Neural cell (in vitro differentiated cells): ENCODE data around the gene PARD3B. TPM values are rescaled to one million over a fixed set of nuclear protein-coding genes. Genes with fewer than 3 reads are reported as not detected.

Experiments used
- H2AFZ ChIP-seq: fragments of 200-600, 300-800 bp; sonication (generic), shearing (Covaris generic); 2 replicates; pipeline ENCODE4 v1.6.0; 2014; ENCODE audit warnings: low read depth, mild to moderate bottlenecking, antibody characterized with exemption, low read length, moderate library complexity
- H3F3A ChIP-seq: fragments of 200-600 bp; shearing (Covaris generic); 2 replicates; pipeline ENCODE4 v1.6.1; 2016; ENCODE audit warnings: mild to moderate bottlenecking, moderate library complexity, mixed read lengths, antibody characterized with exemption, low read length; ENCODE audit not compliant: insufficient read depth, poor library complexity, severe bottlenecking
- H3K27ac ChIP-seq: fragments of 200-600, 300-800 bp; sonication (generic), shearing (Covaris generic); 2 replicates; pipeline ENCODE4 v1.5.1; 2014; ENCODE audit warnings: mild to moderate bottlenecking, low read length, moderate library complexity
- H3K27me3 ChIP-seq: fragments of 300-800, 200-600 bp; sonication (generic), shearing (Covaris generic); 2 replicates; pipeline ENCODE4 v1.6.0; 2014; ENCODE audit warnings: mild to moderate bottlenecking, low read depth, low read length, moderate library complexity; ENCODE audit not compliant: insufficient read depth
- H3K36me3 ChIP-seq: fragments of 300-800, 200-600 bp; sonication (generic), shearing (Covaris generic); 2 replicates; pipeline ENCODE4 v1.5.1; 2014; ENCODE audit warnings: mild to moderate bottlenecking, antibody characterized with exemption, low read length, moderate library complexity; ENCODE audit not compliant: insufficient read depth
- H3K4me2 ChIP-seq: fragments of 300-800, 200-600 bp; sonication (generic), shearing (Covaris generic); 2 replicates; pipeline ENCODE4 v1.6.0; 2014; ENCODE audit warnings: mild to moderate bottlenecking, low read length
- H3K4me3 ChIP-seq: fragments of 300-800, 200-600 bp; sonication (generic), shearing (Covaris generic); 2 replicates; pipeline ENCODE4 v1.5.1; 2014; ENCODE audit warnings: mild to moderate bottlenecking, low read length, moderate library complexity
- H3K79me2 ChIP-seq: fragments of 200-600 bp; shearing (Covaris generic); replicated peaks from 2 replicates; pipeline ENCODE4 v1.6.0; 2014; ENCODE audit warnings: mild to moderate bottlenecking, low read length, moderate library complexity; ENCODE audit not compliant: insufficient read depth
- H3K9ac ChIP-seq: fragments of 300-800, 200-600 bp; sonication (generic), shearing (Covaris generic); 2 replicates; pipeline ENCODE4 v1.6.1; 2016; ENCODE audit warnings: mild to moderate bottlenecking, low read length, mixed read lengths
- H3K9me2 ChIP-seq: fragments of 200-600 bp; shearing (Covaris generic); 2 replicates; pipeline ENCODE4 v1.6.1; 2016; ENCODE audit warnings: mild to moderate bottlenecking, low read length, mixed read lengths; ENCODE audit not compliant: insufficient read depth
- H3K9me3 ChIP-seq: fragments of 200-600, 300-800 bp; sonication (generic), shearing (Covaris generic); 2 replicates; pipeline ENCODE4 v1.6.1; 2016; ENCODE audit warnings: mild to moderate bottlenecking, mixed run types, low read length, moderate library complexity, mixed read lengths
- H4K20me1 ChIP-seq: fragments of 200-600 bp; shearing (Covaris generic); 2 replicates; pipeline ENCODE4 v1.6.1; 2016; ENCODE audit warnings: mild to moderate bottlenecking, mixed run types; ENCODE audit not compliant: insufficient read depth
- EP300 ChIP-seq: fragments of 450-650 bp; conservative IDR thresholded peaks from 2 replicates; pipeline ENCODE4 v1.6.1; 2014; ENCODE audit warnings: antibody characterized with exemption, mild to moderate bottlenecking, moderate library complexity; ENCODE audit not compliant: poor library complexity, severe bottlenecking
- EZH2 ChIP-seq: fragments of 200-600, 300-800 bp; shearing (Covaris generic), sonication (generic); IDR thresholded peaks from 2 replicates; pipeline ENCODE4 v1.6.1; 2014; ENCODE audit warnings: antibody characterized with exemption, low read length, borderline replicate concordance, mild to moderate bottlenecking; ENCODE audit not compliant: insufficient read depth, poor library complexity, severe bottlenecking
- MXI1 ChIP-seq: fragments of 450-650 bp; conservative IDR thresholded peaks from 2 replicates; pipeline ENCODE4 v1.6.1; 2014; ENCODE audit warnings: antibody characterized with exemption, mild to moderate bottlenecking; ENCODE audit not compliant: poor library complexity, severe bottlenecking
- POLR2AphosphoS5 ChIP-seq: IDR thresholded peaks from 2 replicates; pipeline ENCODE4 v1.6.1; 2012
- RAD21 ChIP-seq: fragments of 450-650 bp; conservative IDR thresholded peaks from 2 replicates; pipeline ENCODE4 v1.6.1; 2014; ENCODE audit warnings: antibody characterized with exemption, mild to moderate bottlenecking, moderate library complexity
- SMC3 ChIP-seq: fragments of 450-650 bp; conservative IDR thresholded peaks from 2 replicates; pipeline ENCODE4 v1.6.1; 2014; ENCODE audit warnings: antibody characterized with exemption, mild to moderate bottlenecking, moderate library complexity; ENCODE audit not compliant: poor library complexity
- TAF1 ChIP-seq: IDR thresholded peaks from 2 replicates; pipeline ENCODE4 v1.6.1; 2012; ENCODE audit warnings: low read depth
- polyA plus RNA-seq: library from polyadenylated mRNA; depleted of rRNA; stranded (reverse); fragments of >200 nt; gene quantifications from 2 replicates; pipeline ENCODE4 v1.2.3, GENCODE V29; 2014
- TF ChIP-seq, protein P1 (sequence below): fragments of 450-650 bp; IDR thresholded peaks from 2 replicates; pipeline ENCODE4 v1.5.1; 2014; ENCODE audit warnings: antibody characterized with exemption, mild to moderate bottlenecking, moderate library complexity; ENCODE audit not compliant: poor library complexity, severe bottlenecking
- TF ChIP-seq, protein P2 (sequence below): IDR thresholded peaks from 2 replicates; pipeline ENCODE4 v1.6.1; 2012; ENCODE audit warnings: borderline replicate concordance

Gene PARD3B
- polyA plus RNA-seq, 1 donor from 2014 or later: 0.54 TPM

DNA sequence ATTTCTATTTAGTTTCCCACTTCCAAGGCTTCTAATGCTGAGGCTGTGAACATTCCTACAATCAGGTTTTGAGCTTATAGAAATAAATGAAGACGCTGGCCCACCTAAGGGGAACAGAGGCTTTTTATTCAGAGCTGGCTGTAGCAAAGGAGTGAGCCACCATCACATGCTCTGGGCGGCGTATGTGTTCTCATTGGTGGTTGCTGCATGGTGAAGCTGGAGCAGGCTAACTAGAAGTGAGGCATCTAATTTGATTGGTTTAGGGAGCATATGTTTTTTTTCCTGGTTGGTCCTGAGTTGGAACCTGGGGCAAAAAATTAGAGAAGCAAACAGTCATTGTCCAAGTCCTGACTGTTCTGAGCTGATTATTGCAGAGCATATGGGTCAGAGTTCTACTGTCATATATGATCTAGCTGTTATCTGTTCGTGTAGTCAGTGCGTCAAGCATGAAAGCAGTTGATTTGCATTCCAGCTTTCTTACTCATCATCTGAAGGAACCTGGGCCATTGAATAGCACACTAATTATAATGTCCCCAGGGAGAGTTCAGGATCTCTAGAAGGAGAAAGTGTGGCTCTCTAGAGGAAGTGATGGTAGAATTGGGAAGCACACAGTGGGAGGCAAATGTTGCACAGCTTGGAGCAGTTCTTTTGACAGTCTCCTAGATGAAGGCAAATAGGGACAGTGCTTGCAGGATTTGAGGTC lies 279.6 kb downstream of the PARD3B start:
- H3K4me2 ChIP-seq: no peak overlapping the region
- no peaks in the 10 kb centered on the region for H3K36me3 ChIP-seq
- no peaks in the 10 kb centered on the region for H3F3A ChIP-seq
- TF ChIP-seq EP300 (no peak), EZH2 (no peak), RAD21 (no peak), TAF1 (no peak), POLR2AphosphoS5 (no peak), MXI1 (no peak), SMC3 (no peak)
- TF ChIP-seq, protein P1, sequence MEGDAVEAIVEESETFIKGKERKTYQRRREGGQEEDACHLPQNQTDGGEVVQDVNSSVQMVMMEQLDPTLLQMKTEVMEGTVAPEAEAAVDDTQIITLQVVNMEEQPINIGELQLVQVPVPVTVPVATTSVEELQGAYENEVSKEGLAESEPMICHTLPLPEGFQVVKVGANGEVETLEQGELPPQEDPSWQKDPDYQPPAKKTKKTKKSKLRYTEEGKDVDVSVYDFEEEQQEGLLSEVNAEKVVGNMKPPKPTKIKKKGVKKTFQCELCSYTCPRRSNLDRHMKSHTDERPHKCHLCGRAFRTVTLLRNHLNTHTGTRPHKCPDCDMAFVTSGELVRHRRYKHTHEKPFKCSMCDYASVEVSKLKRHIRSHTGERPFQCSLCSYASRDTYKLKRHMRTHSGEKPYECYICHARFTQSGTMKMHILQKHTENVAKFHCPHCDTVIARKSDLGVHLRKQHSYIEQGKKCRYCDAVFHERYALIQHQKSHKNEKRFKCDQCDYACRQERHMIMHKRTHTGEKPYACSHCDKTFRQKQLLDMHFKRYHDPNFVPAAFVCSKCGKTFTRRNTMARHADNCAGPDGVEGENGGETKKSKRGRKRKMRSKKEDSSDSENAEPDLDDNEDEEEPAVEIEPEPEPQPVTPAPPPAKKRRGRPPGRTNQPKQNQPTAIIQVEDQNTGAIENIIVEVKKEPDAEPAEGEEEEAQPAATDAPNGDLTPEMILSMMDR: no peak
- TF ChIP-seq, protein P2, sequence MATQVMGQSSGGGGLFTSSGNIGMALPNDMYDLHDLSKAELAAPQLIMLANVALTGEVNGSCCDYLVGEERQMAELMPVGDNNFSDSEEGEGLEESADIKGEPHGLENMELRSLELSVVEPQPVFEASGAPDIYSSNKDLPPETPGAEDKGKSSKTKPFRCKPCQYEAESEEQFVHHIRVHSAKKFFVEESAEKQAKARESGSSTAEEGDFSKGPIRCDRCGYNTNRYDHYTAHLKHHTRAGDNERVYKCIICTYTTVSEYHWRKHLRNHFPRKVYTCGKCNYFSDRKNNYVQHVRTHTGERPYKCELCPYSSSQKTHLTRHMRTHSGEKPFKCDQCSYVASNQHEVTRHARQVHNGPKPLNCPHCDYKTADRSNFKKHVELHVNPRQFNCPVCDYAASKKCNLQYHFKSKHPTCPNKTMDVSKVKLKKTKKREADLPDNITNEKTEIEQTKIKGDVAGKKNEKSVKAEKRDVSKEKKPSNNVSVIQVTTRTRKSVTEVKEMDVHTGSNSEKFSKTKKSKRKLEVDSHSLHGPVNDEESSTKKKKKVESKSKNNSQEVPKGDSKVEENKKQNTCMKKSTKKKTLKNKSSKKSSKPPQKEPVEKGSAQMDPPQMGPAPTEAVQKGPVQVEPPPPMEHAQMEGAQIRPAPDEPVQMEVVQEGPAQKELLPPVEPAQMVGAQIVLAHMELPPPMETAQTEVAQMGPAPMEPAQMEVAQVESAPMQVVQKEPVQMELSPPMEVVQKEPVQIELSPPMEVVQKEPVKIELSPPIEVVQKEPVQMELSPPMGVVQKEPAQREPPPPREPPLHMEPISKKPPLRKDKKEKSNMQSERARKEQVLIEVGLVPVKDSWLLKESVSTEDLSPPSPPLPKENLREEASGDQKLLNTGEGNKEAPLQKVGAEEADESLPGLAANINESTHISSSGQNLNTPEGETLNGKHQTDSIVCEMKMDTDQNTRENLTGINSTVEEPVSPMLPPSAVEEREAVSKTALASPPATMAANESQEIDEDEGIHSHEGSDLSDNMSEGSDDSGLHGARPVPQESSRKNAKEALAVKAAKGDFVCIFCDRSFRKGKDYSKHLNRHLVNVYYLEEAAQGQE: no peak
- H2AFZ ChIP-seq: no peak overlapping the region
- H3K9me3 ChIP-seq: peaks cover 3% of the 10 kb centered on the region
- H3K79me2 ChIP-seq: no peaks in the 10 kb centered on the region
- H3K27me3 ChIP-seq: no peaks in the 10 kb centered on the region
- H3K4me3 ChIP-seq: no peak overlapping the region
- H3K9me2 ChIP-seq: no peaks in the 10 kb centered on the region
- H3K27ac ChIP-seq: no peak overlapping the region
- no peak overlapping the region for H3K9ac ChIP-seq
- no peaks in the 10 kb centered on the region for H4K20me1 ChIP-seq

DNA sequence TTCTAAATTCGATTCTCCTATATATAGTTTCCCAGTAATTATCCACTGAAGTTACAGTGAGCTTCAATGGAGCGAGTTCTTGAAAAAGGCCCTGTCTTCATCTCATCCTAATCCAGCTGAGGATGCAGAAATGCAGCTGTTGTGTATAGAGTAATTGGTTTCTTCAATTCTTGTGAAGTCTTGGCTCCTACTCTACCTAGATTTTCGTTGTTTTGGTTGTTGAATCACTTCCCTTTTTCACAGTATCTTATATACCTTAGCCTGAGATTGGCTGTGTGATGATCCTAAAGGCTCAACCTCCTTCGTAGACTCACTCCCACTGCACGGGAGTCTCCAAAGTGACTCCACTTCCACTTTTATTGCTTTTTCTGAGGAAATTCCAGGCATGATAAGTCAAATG lies 280.4 kb downstream of the PARD3B start:
- H3K9me2 ChIP-seq: no peaks in the 10 kb centered on the region
- H3K27ac ChIP-seq: no peak overlapping the region
- no peak overlapping the region for H3K4me2 ChIP-seq
- no peaks in the 10 kb centered on the region for H3K79me2 ChIP-seq
- no peaks in the 10 kb centered on the region for H3F3A ChIP-seq
- no peaks in the 10 kb centered on the region for H3K36me3 ChIP-seq
- no peak overlapping the region for H3K4me3 ChIP-seq
- no peaks in the 10 kb centered on the region for H3K27me3 ChIP-seq
- H3K9me3 ChIP-seq: peaks cover 3% of the 10 kb centered on the region
- H2AFZ ChIP-seq: no peak overlapping the region
- H3K9ac ChIP-seq: no peak overlapping the region
- TF ChIP-seq SMC3 (no peak), RAD21 (no peak), TAF1 (no peak), EP300 (no peak), POLR2AphosphoS5 (no peak), MXI1 (no peak), EZH2 (no peak)
- TF ChIP-seq, protein P1: no peak
- TF ChIP-seq, protein P2: no peak
- no peaks in the 10 kb centered on the region for H4K20me1 ChIP-seq
